Medulla oblongata (tissue), 1 donor: ENCODE measurements around the gene OR5AP2.
A peak's percentile ranks its signal among the peaks of the same experiment; 100 is the strongest.
"Not testable (repeated sequence)": the region's sequence is repeated elsewhere in the genome, so short reads cannot be mapped to it uniquely, and the experiment has no call there.

Experiments
- DNase-seq: peaks from one replicate; pipeline ENCODE4 v3.0.0-alpha.2; 2015; ENCODE audit errors: extremely low spot score

OR5AP2 gene

GRCh38 chr11:56642339-56642738 is at the start of gene OR5AP2:
Gene OR5AP2 (minus strand): TSS chr11:56642439. CDS start chr11:56642439, 0 bp downstream.
- DNase-seq = no peak

- DNase-seq = not testable (repeated sequence)
These were observed 48.9 kb upstream of the OR5AP2 start for GRCh38 chr11:56691179-56691578.

- DNase-seq = no peak
These were observed 46.4 kb upstream of the OR5AP2 start for GRCh38 chr11:56688554-56689100.

- no peak for DNase-seq
These were observed 28.7 kb upstream of the OR5AP2 start for GRCh38 chr11:56670984-56671383.

GRCh38 chr11:56663386-56663785 is 21.1 kb upstream of the OR5AP2 start, which contains the start of gene OR5AR1:
Gene OR5AR1 (plus strand): TSS chr11:56663686. CDS start chr11:56663686, 0 bp downstream.
- DNase-seq = no peak

GRCh38 chr11:56659755-56660154 is 17.5 kb upstream of the OR5AP2 start:
- DNase-seq = no peak

- no peak for DNase-seq
These were observed 4.7 kb downstream of the OR5AP2 start for GRCh38 chr11:56637500-56637899.

GRCh38 chr11:56636861-56637260 is 5.4 kb downstream of the OR5AP2 start:
- no peak for DNase-seq

GRCh38 chr11:56632329-56632728 is 9.9 kb downstream of the OR5AP2 start:
- no peak for DNase-seq

GRCh38 chr11:56625946-56626345 is 16.3 kb downstream of the OR5AP2 start:
- no peak for DNase-seq

- DNase-seq = peak; percentile 40
These were observed 17.6 kb downstream of the OR5AP2 start for GRCh38 chr11:56624661-56625110.

GRCh38 chr11:56611174-56611573 is 31.1 kb downstream of the OR5AP2 start:
- DNase-seq = no peak

- DNase-seq = not testable (repeated sequence)
These were observed 50.0 kb downstream of the OR5AP2 start for GRCh38 chr11:56592088-56592717.
